ENCODE data around the gene TRMT1.
"Not testable (repeated sequence)": the region's sequence is repeated elsewhere in the genome, so short reads cannot be mapped to it uniquely, and the experiment has no call there.

TRMT1 gene

GRCh38 chr19:13150187-13150930 is 33.8 kb upstream of the TRMT1 start, which contains the start of the genes IER2 and STX10:
TSS of gene IER2 (plus strand) at chr19:13150411. CDS start at chr19:13153187, 2,776 bp downstream.
TSS of gene STX10 (minus strand) at chr19:13150375. CDS start at chr19:13150173, 202 bp downstream.
- peak; percentile 97 for DNase-seq

GRCh38 chr19:13149628-13150186 is 33.2 kb upstream of the TRMT1 start:
- DNase-seq: peak in 2 of 3 donors; percentile 45 to 55

- not testable (repeated sequence) for DNase-seq
Measured at GRCh38 chr19:13149173-13149627, 32.7 kb upstream of the TRMT1 start.

- DNase-seq: peak; percentile 89 to 90 (median 90)
Measured at GRCh38 chr19:13146763-13147563, 30.4 kb upstream of the TRMT1 start.

- DNase-seq: no peak
Measured at GRCh38 chr19:13139633-13140311, 23.2 kb upstream of the TRMT1 start.

- no peak for DNase-seq
Measured at GRCh38 chr19:13138916-13139198, 22.3 kb upstream of the TRMT1 start.

GRCh38 chr19:13138171-13138915 is 21.8 kb upstream of the TRMT1 start:
- DNase-seq: no peak

- no peak for DNase-seq
Measured at GRCh38 chr19:13137290-13137794, 20.8 kb upstream of the TRMT1 start.

GRCh38 chr19:13135068-13136062 is 18.8 kb upstream of the TRMT1 start:
- no peak for DNase-seq

- no peak for DNase-seq
Measured at GRCh38 chr19:13134626-13135025, 18.1 kb upstream of the TRMT1 start.

GRCh38 chr19:13133241-13133870 is 16.8 kb upstream of the TRMT1 start:
- DNase-seq: no peak

GRCh38 chr19:13132471-13133180 is 16.1 kb upstream of the TRMT1 start:
- no peak for DNase-seq

- DNase-seq: no peak
Measured at GRCh38 chr19:13130886-13131490, 14.4 kb upstream of the TRMT1 start.

GRCh38 chr19:13129384-13129783 is 12.8 kb upstream of the TRMT1 start:
- DNase-seq: no peak

- DNase-seq: no peak
Measured at GRCh38 chr19:13128583-13128982, 12.0 kb upstream of the TRMT1 start.

- DNase-seq: no peak
Measured at GRCh38 chr19:13127811-13128575, 11.5 kb upstream of the TRMT1 start.

- no peak for DNase-seq
Measured at GRCh38 chr19:13127051-13127450, 10.5 kb upstream of the TRMT1 start.

Data from suppressor macrophage treated with lipopolysaccharide for 1 hour (primary cell).